Neural cell (in vitro differentiated cells): Measurements from ENCODE around the gene ESPN. TPM values are rescaled to one million over a fixed set of nuclear protein-coding genes. Genes with fewer than 3 reads are reported as not detected.

ENCODE experiments used
- H2AFZ ChIP-seq: fragments of 200-600, 300-800 bp; sonication (generic), shearing (Covaris generic); 2 replicates; pipeline ENCODE4 v1.6.0; 2014; ENCODE audit warnings: low read depth, mild to moderate bottlenecking, antibody characterized with exemption, low read length, moderate library complexity
- H3F3A ChIP-seq: fragments of 200-600 bp; shearing (Covaris generic); 2 replicates; pipeline ENCODE4 v1.6.1; 2016; ENCODE audit warnings: mild to moderate bottlenecking, moderate library complexity, mixed read lengths, antibody characterized with exemption, low read length; ENCODE audit not compliant: insufficient read depth, poor library complexity, severe bottlenecking
- H3K27ac ChIP-seq: fragments of 200-600, 300-800 bp; sonication (generic), shearing (Covaris generic); 2 replicates; pipeline ENCODE4 v1.5.1; 2014; ENCODE audit warnings: mild to moderate bottlenecking, low read length, moderate library complexity
- H3K27me3 ChIP-seq: fragments of 300-800, 200-600 bp; sonication (generic), shearing (Covaris generic); 2 replicates; pipeline ENCODE4 v1.6.0; 2014; ENCODE audit warnings: mild to moderate bottlenecking, low read depth, low read length, moderate library complexity; ENCODE audit not compliant: insufficient read depth
- H3K36me3 ChIP-seq: fragments of 300-800, 200-600 bp; sonication (generic), shearing (Covaris generic); 2 replicates; pipeline ENCODE4 v1.5.1; 2014; ENCODE audit warnings: mild to moderate bottlenecking, antibody characterized with exemption, low read length, moderate library complexity; ENCODE audit not compliant: insufficient read depth
- H3K4me2 ChIP-seq: fragments of 300-800, 200-600 bp; sonication (generic), shearing (Covaris generic); 2 replicates; pipeline ENCODE4 v1.6.0; 2014; ENCODE audit warnings: mild to moderate bottlenecking, low read length
- H3K4me3 ChIP-seq: fragments of 300-800, 200-600 bp; sonication (generic), shearing (Covaris generic); 2 replicates; pipeline ENCODE4 v1.5.1; 2014; ENCODE audit warnings: mild to moderate bottlenecking, low read length, moderate library complexity
- H3K79me2 ChIP-seq: fragments of 200-600 bp; shearing (Covaris generic); replicated peaks from 2 replicates; pipeline ENCODE4 v1.6.0; 2014; ENCODE audit warnings: mild to moderate bottlenecking, low read length, moderate library complexity; ENCODE audit not compliant: insufficient read depth
- H3K9ac ChIP-seq: fragments of 300-800, 200-600 bp; sonication (generic), shearing (Covaris generic); 2 replicates; pipeline ENCODE4 v1.6.1; 2016; ENCODE audit warnings: mild to moderate bottlenecking, low read length, mixed read lengths
- H3K9me2 ChIP-seq: fragments of 200-600 bp; shearing (Covaris generic); 2 replicates; pipeline ENCODE4 v1.6.1; 2016; ENCODE audit warnings: mild to moderate bottlenecking, low read length, mixed read lengths; ENCODE audit not compliant: insufficient read depth
- H3K9me3 ChIP-seq: fragments of 200-600, 300-800 bp; sonication (generic), shearing (Covaris generic); 2 replicates; pipeline ENCODE4 v1.6.1; 2016; ENCODE audit warnings: mild to moderate bottlenecking, mixed run types, low read length, moderate library complexity, mixed read lengths
- H4K20me1 ChIP-seq: fragments of 200-600 bp; shearing (Covaris generic); 2 replicates; pipeline ENCODE4 v1.6.1; 2016; ENCODE audit warnings: mild to moderate bottlenecking, mixed run types; ENCODE audit not compliant: insufficient read depth
- EP300 ChIP-seq: fragments of 450-650 bp; conservative IDR thresholded peaks from 2 replicates; pipeline ENCODE4 v1.6.1; 2014; ENCODE audit warnings: antibody characterized with exemption, mild to moderate bottlenecking, moderate library complexity; ENCODE audit not compliant: poor library complexity, severe bottlenecking
- EZH2 ChIP-seq: fragments of 200-600, 300-800 bp; shearing (Covaris generic), sonication (generic); IDR thresholded peaks from 2 replicates; pipeline ENCODE4 v1.6.1; 2014; ENCODE audit warnings: antibody characterized with exemption, low read length, borderline replicate concordance, mild to moderate bottlenecking; ENCODE audit not compliant: insufficient read depth, poor library complexity, severe bottlenecking
- MXI1 ChIP-seq: fragments of 450-650 bp; conservative IDR thresholded peaks from 2 replicates; pipeline ENCODE4 v1.6.1; 2014; ENCODE audit warnings: antibody characterized with exemption, mild to moderate bottlenecking; ENCODE audit not compliant: poor library complexity, severe bottlenecking
- POLR2AphosphoS5 ChIP-seq: IDR thresholded peaks from 2 replicates; pipeline ENCODE4 v1.6.1; 2012
- RAD21 ChIP-seq: fragments of 450-650 bp; conservative IDR thresholded peaks from 2 replicates; pipeline ENCODE4 v1.6.1; 2014; ENCODE audit warnings: antibody characterized with exemption, mild to moderate bottlenecking, moderate library complexity
- SMC3 ChIP-seq: fragments of 450-650 bp; conservative IDR thresholded peaks from 2 replicates; pipeline ENCODE4 v1.6.1; 2014; ENCODE audit warnings: antibody characterized with exemption, mild to moderate bottlenecking, moderate library complexity; ENCODE audit not compliant: poor library complexity
- TAF1 ChIP-seq: IDR thresholded peaks from 2 replicates; pipeline ENCODE4 v1.6.1; 2012; ENCODE audit warnings: low read depth
- polyA plus RNA-seq: library from polyadenylated mRNA; depleted of rRNA; stranded (reverse); fragments of >200 nt; gene quantifications from 2 replicates; pipeline ENCODE4 v1.2.3, GENCODE V29; 2014
- TF ChIP-seq, protein P1 (sequence below): fragments of 450-650 bp; IDR thresholded peaks from 2 replicates; pipeline ENCODE4 v1.5.1; 2014; ENCODE audit warnings: antibody characterized with exemption, mild to moderate bottlenecking, moderate library complexity; ENCODE audit not compliant: poor library complexity, severe bottlenecking
- TF ChIP-seq, protein P2 (sequence below): IDR thresholded peaks from 2 replicates; pipeline ENCODE4 v1.6.1; 2012; ENCODE audit warnings: borderline replicate concordance

The ESPN gene
- polyA plus RNA-seq, 1 donor from 2014 or later, result not detected

DNA sequence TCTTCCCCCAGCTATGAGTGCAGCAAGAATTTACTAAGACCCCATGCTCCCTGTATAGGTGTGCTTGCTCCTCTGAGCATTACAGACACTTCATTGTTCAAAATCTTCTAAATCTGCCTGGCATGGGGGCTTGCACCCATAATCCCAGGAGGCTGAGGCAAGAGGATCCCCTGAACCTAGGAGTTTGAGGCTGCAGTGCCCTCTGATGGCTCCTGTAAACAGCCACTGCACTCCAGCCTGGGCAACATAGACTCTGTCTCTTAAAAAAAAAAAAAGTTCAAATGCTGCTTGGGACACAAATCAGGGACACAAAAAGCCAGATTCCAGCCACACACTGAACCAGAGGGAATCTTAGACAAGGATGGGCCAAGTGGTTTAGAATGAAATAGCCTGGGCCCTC, 27.6 kb upstream of the ESPN start:
- H3K9ac ChIP-seq, result no peak overlapping the region
- H3K36me3 ChIP-seq, result no peaks in the 10 kb centered on the region
- TF ChIP-seq POLR2AphosphoS5, result no peak
- TF ChIP-seq EZH2, result no peak
- TF ChIP-seq EP300, result no peak
- TF ChIP-seq TAF1, result no peak
- TF ChIP-seq, protein P1, sequence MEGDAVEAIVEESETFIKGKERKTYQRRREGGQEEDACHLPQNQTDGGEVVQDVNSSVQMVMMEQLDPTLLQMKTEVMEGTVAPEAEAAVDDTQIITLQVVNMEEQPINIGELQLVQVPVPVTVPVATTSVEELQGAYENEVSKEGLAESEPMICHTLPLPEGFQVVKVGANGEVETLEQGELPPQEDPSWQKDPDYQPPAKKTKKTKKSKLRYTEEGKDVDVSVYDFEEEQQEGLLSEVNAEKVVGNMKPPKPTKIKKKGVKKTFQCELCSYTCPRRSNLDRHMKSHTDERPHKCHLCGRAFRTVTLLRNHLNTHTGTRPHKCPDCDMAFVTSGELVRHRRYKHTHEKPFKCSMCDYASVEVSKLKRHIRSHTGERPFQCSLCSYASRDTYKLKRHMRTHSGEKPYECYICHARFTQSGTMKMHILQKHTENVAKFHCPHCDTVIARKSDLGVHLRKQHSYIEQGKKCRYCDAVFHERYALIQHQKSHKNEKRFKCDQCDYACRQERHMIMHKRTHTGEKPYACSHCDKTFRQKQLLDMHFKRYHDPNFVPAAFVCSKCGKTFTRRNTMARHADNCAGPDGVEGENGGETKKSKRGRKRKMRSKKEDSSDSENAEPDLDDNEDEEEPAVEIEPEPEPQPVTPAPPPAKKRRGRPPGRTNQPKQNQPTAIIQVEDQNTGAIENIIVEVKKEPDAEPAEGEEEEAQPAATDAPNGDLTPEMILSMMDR, result no peak
- TF ChIP-seq RAD21, result no peak
- TF ChIP-seq, protein P2, sequence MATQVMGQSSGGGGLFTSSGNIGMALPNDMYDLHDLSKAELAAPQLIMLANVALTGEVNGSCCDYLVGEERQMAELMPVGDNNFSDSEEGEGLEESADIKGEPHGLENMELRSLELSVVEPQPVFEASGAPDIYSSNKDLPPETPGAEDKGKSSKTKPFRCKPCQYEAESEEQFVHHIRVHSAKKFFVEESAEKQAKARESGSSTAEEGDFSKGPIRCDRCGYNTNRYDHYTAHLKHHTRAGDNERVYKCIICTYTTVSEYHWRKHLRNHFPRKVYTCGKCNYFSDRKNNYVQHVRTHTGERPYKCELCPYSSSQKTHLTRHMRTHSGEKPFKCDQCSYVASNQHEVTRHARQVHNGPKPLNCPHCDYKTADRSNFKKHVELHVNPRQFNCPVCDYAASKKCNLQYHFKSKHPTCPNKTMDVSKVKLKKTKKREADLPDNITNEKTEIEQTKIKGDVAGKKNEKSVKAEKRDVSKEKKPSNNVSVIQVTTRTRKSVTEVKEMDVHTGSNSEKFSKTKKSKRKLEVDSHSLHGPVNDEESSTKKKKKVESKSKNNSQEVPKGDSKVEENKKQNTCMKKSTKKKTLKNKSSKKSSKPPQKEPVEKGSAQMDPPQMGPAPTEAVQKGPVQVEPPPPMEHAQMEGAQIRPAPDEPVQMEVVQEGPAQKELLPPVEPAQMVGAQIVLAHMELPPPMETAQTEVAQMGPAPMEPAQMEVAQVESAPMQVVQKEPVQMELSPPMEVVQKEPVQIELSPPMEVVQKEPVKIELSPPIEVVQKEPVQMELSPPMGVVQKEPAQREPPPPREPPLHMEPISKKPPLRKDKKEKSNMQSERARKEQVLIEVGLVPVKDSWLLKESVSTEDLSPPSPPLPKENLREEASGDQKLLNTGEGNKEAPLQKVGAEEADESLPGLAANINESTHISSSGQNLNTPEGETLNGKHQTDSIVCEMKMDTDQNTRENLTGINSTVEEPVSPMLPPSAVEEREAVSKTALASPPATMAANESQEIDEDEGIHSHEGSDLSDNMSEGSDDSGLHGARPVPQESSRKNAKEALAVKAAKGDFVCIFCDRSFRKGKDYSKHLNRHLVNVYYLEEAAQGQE, result no peak
- no peak for TF ChIP-seq SMC3
- no peak for TF ChIP-seq MXI1
- no peaks in the 10 kb centered on the region for H3K27me3 ChIP-seq
- H3K4me2 ChIP-seq, result no peak overlapping the region
- no peak overlapping the region for H3K27ac ChIP-seq
- no peaks in the 10 kb centered on the region for H3F3A ChIP-seq
- H3K4me3 ChIP-seq, result no peak overlapping the region
- no peaks in the 10 kb centered on the region for H3K9me3 ChIP-seq
- no peaks in the 10 kb centered on the region for H3K9me2 ChIP-seq
- no peaks in the 10 kb centered on the region for H4K20me1 ChIP-seq
- no peak overlapping the region for H2AFZ ChIP-seq
- peaks cover 7% of the 10 kb centered on the region for H3K79me2 ChIP-seq

DNA sequence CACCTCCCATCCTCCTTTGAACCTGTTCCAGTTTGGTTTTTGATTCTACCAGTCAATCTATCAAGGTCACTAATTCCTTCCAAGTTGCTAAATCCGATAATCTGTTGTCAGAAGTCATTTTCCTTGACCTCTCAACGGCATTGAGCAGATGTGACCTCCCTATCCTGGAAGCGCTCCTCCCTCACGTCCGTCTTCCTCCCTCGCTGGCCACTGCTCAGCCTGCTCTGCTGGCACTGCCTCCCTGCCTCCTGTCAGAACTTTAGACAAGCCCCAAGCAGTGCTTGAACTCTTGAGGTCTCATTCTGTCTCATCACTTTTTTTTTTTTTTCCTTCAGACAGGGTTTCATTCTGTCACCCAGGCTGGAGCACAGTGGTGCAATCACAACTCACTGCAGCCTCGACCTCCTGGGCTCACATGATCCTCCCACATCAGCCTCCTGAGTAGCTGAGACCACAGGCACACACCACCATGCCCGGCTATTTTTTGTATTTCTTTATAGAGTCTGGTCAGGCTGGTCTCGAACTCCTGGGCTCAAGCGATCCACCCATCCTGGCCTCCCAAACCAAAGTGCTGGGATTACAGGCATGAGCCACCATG, 26.6 kb upstream of the ESPN start:
- no peak overlapping the region for H3K9ac ChIP-seq
- no peaks in the 10 kb centered on the region for H3K9me3 ChIP-seq
- H4K20me1 ChIP-seq, result no peaks in the 10 kb centered on the region
- no peak overlapping the region for H3K4me2 ChIP-seq
- no peak overlapping the region for H3K4me3 ChIP-seq
- no peaks in the 10 kb centered on the region for H3K36me3 ChIP-seq
- no peaks in the 10 kb centered on the region for H3K27me3 ChIP-seq
- TF ChIP-seq RAD21 (no peak), EP300 (no peak), TAF1 (no peak), EZH2 (no peak)
- TF ChIP-seq, protein P1, result no peak
- TF ChIP-seq, protein P2, result no peak
- H3K9me2 ChIP-seq, result no peaks in the 10 kb centered on the region
- no peak overlapping the region for H3K27ac ChIP-seq
- no peak overlapping the region for H2AFZ ChIP-seq
- H3K79me2 ChIP-seq, result no peaks in the 10 kb centered on the region
- H3F3A ChIP-seq, result no peaks in the 10 kb centered on the region
